Fibroblast of lung (primary cell): ENCODE measurements around the gene TMEM214.

ENCODE experiments used
- EZH2 ChIP-seq: IDR thresholded peaks from 2 replicates; pipeline ENCODE4 v1.5.1; 2012; ENCODE audit warnings: low read length, control low read depth, mild to moderate bottlenecking; ENCODE audit errors: missing control alignments
- TF ChIP-seq, protein P1 (sequence below), 2 donors: IDR thresholded peaks in 1 of 2; conservative IDR thresholded peaks in 1 of 2; 1 replicate in 1 of 2; 2 replicates in 1 of 2; pipeline ENCODE4 v1.5.1; 2011 to 2012; ENCODE audit warnings: low read length in 2 of 2, control low read depth in 1 of 2, inconsistent platforms in 1 of 2, low read depth in 1 of 2, mild to moderate bottlenecking in 1 of 2

DNA sequence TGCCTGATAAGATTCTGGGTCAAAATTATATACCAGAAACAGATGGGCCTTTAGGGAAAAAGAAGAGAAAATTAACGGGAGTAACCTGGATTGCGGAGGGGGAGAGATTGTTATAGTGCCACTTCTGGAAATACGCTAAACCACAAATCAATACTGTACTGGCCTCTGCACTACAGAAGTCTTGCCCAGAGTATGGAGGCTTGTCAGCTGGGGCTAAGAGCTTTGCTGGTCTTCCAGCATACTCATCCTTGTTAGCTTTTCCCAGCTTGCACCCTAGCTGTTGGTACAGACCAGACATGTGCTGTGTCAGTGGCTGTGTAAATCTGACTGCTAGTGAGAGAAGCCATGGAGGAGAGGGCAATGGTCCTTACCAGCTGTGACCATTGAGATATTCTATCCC lies 27.6 kb downstream of the TMEM214 start:
- no peak for TF ChIP-seq EZH2
- TF ChIP-seq, protein P1, sequence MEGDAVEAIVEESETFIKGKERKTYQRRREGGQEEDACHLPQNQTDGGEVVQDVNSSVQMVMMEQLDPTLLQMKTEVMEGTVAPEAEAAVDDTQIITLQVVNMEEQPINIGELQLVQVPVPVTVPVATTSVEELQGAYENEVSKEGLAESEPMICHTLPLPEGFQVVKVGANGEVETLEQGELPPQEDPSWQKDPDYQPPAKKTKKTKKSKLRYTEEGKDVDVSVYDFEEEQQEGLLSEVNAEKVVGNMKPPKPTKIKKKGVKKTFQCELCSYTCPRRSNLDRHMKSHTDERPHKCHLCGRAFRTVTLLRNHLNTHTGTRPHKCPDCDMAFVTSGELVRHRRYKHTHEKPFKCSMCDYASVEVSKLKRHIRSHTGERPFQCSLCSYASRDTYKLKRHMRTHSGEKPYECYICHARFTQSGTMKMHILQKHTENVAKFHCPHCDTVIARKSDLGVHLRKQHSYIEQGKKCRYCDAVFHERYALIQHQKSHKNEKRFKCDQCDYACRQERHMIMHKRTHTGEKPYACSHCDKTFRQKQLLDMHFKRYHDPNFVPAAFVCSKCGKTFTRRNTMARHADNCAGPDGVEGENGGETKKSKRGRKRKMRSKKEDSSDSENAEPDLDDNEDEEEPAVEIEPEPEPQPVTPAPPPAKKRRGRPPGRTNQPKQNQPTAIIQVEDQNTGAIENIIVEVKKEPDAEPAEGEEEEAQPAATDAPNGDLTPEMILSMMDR (conservative IDR thresholded peaks at IDR 0.05 in 1 of 2, IDR thresholded peaks at IDR 0.05 in 1 of 2; ENCODE audit: low read depth in 1 of 2, low read length in 2 of 2) = no peak
